AG08396 (cell line): ENCODE results near the gene PDIA4.
A peak's percentile ranks its signal among the peaks of the same experiment; 100 is the strongest.
"Not testable (repeated sequence)": the region's sequence is repeated elsewhere in the genome, so short reads cannot be mapped to it uniquely, and the experiment has no call there.

Experiments used
- DNase-seq: peaks from one replicate; pipeline ENCODE4 v3.0.0; 2012; ENCODE audit warnings: low spot score, mixed read lengths

PDIA4 gene, protein sequence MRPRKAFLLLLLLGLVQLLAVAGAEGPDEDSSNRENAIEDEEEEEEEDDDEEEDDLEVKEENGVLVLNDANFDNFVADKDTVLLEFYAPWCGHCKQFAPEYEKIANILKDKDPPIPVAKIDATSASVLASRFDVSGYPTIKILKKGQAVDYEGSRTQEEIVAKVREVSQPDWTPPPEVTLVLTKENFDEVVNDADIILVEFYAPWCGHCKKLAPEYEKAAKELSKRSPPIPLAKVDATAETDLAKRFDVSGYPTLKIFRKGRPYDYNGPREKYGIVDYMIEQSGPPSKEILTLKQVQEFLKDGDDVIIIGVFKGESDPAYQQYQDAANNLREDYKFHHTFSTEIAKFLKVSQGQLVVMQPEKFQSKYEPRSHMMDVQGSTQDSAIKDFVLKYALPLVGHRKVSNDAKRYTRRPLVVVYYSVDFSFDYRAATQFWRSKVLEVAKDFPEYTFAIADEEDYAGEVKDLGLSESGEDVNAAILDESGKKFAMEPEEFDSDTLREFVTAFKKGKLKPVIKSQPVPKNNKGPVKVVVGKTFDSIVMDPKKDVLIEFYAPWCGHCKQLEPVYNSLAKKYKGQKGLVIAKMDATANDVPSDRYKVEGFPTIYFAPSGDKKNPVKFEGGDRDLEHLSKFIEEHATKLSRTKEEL

DNA sequence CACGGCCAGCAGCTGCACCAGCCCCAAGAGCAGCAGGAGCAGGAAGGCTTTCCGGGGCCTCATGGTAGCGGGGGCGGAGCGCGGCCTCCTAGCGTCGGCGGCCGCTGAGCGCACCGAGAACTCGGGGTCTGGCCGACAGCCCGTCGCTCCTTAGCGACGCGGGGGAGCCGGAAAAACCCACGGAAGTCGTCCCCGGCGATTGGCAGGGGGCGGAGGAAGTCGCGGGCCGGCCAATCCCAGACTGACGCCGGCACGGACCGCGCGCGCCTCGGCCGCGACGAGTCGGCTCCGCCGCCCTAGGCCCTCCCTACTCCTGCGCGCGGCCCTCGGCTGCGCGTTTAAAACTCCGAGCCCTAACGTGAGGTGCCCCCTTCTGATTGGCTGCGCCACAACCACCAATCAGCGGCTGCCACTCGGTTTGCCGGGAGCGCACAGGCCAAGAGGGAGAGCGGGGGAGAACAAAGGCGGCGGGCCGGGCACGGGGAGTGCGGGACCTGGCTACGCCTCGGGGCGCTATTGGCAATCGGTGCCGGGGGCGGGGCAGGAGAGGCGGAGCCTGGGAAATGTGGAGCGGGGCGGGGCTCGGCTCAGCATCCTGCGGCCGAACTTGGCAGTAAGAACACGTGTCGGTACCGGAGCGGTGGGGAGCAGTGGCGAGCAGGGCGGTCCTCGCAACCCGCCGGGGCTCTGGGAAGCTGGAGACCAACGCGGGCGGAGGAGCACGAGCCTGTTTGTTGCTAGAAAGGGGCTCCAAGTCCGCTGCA, at the start of gene PDIA4:
PDIA4 (minus strand) TSS at position 160 of the 764 bp plus-strand sequence; CDS start at position 63, 97 bp downstream.
- DNase-seq = peak; percentile 99

DNA sequence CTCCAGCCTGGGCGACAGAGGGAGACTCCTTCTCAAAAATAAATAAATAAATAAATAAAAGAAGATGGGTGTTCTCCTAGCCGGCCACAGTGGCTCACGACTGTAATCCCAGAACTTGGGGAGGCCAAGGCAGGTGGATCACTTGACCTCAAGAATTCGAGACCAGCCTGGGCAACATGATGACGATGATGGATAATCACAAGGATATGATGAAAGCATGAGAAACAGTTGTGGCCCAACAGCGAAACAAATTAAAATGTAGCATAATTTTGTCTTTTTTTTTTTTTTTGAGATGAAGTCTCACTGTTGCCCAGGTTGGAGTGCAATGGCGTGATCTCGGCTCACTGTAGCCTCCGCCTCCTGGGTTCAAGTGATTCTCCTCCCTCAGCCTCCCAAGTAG, 49.3 kb upstream of the PDIA4 start:
- DNase-seq = no peak

DNA sequence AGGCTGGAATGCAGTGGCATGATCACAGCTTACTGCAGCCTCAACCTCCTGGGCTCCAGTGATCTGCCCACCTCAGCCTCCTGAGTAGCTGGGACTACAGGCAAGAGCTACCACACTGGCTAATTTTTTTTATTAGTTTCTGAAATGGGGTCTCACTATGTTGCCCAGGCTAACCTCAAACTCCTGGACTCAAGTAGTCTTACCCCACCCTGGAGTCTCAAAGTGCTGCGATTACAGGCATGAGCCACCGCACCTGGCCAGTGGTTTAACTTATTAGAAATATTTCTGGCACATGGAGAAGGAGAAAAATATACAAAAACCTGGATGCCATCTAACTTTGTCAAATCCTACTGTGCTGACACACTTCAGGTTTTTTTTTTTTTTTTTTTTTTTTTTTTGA, 47.0 kb upstream of the PDIA4 start:
- DNase-seq = no peak

DNA sequence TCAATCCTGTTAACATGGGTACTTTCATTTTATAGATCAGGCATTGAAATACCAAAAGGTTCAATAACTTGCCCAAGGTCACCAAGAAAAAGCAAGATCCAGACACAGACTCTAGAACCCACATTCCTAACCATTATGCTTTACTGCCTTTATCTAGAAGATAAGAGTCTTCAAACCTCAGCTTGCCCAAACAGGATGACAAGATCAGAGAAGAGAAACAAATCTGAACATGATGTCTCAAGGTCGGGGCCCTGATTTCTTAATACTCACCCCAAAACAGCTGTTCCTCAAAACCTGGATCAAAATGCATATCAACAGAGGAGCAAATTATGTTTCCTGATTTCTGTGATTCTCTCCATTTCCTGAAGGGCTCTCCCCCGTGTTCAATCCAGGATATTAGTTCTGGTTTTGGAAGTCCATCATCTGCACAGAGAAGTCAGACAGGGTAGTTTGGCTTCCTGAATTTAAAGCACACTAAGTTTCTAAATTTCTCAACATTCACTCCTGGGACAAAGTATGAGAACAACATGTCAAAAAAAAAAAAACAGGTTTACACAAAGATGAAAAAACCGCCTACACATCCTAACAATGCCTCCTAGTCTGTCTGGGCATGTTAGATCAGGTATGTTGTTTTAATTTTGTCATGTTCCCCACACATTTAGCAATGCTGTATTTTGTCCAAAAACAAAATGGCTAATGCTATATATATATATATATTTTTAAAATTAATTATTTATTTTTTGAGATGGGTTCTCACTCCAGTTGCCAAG, 46.0 kb upstream of the PDIA4 start:
- DNase-seq = no peak

DNA sequence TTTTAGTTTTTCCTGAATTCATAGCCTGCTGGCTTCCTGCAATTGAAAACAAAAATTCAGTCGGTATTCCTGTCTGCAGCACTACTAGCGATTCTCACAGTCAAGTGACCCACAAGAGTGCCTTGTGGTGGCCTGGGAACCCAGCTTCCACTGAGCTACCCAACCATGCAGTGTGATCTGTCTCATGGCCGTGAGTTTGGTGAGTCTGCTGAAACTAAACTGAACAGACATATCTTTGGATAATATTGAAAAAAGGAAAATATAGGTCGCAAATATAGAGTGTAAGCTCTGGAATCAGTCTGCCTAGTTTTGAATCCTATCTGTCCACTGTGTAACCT, 44.1 kb upstream of the PDIA4 start:
- DNase-seq = no peak

DNA sequence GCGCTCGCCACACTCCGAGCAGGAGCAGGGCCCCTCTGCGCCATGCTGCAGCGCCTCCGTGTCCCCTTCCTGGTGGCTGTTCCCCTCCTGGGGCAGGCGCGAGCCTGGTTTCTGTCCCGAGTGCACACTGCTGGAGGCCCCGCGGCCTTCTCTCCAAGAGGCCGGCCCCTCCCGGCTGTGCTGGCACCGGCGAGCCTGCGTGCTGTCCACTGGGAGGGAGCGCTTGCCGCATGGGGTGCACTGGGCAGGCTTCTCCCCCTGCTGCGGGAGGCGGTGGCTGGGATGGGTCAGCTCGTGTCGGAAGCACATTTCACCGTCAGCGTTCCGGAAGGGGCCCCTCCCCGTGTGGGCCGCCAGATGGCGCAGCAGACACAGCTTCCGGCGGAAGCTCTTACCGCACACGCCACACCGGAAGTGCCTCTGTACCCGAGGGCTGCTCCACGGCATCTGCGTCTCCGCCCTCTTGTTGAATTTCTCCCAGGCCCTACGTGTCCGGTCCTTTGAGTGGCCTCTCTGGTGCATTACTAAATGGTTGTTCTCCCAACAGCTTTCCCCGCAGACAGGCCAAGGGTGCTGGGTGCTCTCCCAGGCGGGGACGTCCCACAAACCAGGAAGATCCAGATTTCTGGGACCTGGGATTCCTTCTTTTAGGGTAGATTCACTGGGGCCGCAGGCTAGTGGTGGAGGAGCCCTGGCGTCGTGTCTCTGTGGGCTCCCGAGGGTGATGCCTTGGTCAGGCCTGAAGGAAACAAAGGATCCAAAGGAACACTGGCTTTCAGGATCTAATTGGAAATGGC, 43.5 kb upstream of the PDIA4 start:
- no peak for DNase-seq

DNA sequence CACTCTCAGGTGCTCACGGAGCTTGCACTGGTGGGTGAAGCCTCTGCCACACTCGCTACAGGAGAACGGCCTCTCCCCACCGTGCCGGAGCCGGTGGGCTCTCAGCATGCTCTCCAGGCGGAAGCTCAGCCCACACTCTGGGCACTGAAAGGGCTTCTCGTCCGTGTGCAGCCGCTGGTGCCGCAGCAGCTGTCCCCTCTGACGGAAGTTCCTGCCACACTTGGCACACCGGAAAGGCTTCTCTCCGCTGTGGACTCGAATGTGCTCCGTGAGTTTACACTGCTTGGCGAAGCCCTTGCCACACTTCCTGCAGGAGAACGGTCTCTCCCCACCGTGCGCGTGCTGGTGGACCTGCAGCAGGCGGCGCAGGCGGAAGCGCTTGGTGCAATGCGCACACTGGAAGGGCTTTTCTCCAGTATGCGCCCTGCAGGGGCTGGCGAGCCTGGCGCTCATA, 42.9 kb upstream of the PDIA4 start:
- DNase-seq = no peak

DNA sequence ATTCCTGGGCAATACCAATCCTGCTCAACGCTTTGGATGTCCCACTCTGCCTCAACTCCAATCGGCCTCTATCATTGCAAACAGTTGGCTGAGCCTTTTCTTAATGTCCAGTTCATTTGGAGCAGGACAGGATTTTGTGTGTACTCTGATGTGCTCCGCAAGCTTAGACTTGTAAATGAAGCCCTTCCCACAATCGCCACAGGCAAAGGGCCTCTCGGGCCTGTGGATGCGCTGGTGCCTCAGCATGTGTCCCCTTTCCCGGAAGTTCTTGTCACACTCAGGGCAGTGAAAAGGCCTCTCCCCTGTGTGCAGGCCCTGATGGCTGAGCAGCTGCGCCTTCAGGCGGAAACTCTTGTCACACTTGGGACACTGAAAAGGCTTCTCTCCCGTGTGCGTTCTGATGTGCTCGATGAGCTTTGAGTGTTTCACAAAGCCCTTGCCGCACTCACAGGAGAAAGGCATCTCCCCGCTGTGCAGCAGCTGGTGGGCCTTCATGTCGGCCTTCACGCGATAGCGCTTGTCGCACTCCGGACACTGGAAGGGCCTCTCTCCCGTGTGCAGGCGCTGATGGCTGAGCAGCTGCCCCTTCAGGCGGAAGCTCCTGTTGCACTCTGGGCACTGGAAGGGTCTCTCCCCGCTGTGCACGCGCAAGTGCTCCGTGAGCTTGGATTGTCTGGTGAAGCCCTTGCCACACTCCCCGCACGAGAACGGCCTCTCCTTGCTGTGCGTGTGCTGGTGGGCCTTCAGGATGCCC, 42.2 kb upstream of the PDIA4 start:
- DNase-seq = no peak

DNA sequence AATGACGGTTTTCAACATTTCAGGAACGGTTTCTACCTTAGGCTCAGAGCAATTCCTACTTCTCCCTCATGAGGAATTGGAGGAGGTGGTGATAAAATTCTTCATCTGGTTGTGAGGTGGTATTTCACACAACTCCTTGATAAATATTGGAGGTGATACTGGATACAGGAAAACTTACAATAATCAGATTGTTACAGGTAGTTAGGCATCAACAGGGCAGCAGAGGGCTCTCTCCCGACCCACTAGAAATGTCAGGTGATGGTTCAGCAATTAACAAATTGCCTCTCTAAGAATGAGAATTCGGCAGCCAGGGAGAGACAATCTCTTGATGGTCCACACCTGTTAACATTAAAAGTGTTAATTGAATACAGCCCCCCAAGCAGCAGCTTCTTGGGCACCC, 39.6 kb upstream of the PDIA4 start:
- no peak for DNase-seq

DNA sequence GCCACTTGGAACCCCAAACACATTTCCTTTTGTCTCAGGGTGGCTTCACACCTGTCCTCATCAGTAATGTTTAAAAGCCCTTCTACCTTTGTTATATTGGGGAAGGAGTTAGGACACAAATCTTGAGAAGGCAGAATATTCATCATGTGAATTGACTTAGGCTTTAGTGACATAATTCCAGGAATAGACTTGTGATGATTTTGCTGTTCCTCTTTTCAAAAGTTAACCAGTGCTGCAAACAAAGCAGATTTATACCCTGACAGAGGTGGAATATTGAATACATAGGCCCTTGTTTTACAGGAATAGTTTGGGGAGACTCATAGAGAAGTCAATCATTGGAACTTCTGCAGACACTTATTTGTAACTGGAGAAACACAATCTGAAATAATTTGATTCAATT, 35.2 kb upstream of the PDIA4 start:
- DNase-seq = no peak

DNA sequence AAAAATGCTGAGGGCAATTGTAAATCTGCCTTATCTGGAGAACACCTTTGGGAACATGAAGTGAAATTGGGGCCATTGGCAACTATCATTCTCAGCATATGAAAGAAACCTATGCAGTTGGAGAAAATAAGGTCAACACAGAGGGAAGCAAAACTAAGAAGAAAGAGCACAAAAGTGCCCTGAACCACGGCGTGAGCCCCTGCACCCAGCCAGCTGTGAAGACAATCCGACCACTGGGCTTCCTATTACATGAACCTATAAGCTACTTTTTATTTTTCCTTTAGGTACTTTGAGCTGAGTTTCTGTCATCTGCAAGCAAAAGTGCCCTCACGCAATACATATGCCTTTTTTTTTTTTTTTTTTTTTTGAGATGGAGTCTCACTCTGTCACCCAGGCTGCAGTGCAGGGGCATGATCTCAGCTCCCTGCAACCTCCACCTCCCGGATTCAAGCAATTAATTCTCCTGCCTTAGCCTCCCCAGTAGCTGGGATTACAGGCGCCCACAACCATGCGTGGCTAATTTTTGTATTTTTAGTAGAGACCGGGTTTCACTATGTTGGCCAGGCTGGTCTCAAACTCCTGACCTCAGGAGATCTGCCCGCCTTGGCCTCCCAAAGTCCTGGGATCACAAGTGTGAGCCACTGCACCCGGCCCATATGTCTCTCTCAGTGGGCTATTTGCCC, 34.1 kb upstream of the PDIA4 start:
- not testable (repeated sequence) for DNase-seq

DNA sequence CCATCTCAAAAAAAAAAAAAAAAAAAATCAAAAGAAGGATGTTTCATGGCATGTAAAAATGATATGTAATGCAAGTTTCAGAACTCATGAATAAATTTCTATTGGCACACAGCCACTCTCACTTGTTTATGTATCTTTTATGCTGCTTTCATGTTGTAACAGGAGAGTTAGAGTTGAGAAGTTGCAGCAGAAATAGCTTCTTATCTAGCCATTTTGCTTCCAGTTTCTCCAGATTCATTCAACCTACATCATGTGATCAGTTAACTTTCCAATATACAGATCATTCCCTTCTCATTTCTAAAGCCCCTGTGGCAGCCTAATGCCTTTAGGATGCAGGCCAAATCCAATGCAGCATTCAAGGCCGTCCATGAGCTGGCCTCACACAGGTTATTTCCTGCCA, 31.9 kb upstream of the PDIA4 start:
- no peak for DNase-seq

DNA sequence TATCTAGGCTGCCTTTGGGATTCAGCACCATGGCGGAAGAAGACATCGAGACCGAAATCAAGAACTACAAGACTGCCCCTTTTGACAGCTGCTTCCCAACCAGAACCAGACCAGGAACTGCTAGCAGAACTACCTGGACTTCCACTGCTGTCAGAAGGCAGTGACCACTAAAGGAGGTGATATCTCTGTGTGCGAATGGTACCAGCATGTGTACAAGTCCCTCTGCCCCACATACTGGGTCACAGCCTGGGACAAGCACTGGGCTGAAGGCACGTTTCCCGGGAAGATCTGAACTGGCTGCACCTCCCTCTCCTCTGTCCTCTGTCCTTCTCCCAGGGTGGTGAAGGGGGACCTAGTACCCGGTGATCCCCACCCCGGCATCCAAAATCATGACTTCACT, 25.6 kb upstream of the PDIA4 start:
- DNase-seq = no peak

DNA sequence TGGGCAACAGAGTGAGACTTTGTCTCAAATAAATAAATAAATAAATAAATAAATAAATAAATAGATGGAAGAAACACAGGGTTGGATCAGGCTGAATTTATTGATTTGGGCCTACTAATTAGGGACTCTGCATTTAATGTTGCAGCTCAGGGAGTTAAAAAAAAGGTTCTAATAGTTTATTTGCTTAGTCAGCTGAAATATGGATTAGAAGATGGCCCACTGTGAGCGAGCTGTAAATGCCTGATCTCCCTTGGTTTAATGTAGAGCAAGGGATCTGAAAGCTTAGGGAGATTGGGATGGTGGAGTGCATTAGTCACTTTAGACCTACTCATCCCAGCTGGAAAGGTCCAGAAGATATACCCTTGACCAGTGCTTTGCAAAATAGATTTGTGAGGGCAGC, 25.1 kb upstream of the PDIA4 start:
- no peak for DNase-seq

DNA sequence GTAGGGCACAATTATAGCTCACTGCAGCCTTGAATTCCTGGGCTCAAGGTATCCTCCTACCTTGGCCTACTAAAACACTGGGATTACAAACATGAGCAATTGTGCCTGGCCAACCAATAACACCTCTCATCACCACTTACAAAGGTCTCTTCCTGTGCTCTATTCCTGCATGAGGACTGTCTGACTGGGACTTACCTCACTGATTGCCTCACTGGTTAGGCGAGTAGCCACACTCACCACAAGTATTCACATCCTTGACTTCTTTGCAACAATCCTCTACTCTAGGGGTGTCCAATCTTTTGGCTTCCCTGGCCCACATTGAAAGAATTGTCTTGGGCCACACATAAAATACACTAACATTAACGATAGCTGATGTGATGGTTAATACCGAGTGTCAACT, 22.6 kb upstream of the PDIA4 start:
- DNase-seq = no peak

DNA sequence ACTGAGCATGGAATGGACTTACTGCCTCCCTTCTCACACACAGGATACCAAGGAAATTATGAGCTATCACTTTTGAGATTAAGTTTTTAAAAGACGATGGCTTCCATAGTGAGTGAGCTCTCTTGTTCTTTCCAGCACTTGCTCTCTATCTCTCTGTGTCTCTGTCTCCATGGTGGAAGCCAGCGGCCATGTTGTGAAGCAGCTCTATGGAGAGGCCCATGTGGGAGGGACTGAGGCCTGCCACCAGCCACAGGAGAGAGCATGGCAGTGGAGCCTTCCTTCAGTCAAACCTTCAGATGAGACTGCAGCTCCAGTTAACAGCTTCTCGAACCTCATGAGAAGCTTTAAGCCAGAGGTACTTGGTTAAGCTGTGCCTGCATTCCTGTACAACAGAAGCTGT, 20.5 kb upstream of the PDIA4 start:
- DNase-seq = no peak

DNA sequence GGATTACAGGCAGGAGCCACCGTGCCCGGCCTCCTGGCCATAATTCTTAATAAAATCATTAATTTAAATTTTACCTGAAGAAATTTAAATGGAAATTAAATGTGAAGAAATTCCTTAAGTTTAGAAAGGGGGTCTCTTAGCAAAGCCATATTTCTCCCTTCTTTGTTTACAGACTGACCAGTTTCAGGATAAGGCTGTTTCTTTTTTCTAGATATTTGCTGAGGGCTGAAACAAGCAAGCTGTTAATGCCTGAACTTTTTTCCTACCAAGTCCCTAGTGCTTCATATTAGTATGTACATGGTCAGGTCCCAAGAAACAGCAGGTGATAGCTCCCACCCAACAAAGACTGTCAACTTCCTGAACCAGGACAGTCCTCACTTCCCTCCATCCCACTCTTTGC, 18.1 kb upstream of the PDIA4 start:
- DNase-seq = no peak

DNA sequence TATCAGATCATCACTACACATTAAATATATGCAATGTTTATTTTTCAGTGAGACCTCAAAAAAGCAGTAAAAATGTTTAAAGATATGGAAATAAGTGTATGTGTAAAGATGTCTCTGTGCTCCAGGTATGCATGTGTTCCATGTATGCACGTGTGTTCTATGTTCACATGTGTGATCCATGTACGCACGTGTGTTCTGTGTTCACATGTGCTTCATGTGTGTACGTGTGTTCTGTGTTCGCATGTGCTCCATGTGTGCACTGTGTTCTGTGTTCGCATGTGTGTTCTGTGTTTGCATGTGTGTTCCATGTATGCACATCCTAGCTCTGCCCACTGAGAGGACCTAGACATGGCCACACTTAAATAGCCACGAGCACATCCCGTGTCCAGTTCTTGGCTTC, 15.6 kb upstream of the PDIA4 start:
- no peak for DNase-seq

DNA sequence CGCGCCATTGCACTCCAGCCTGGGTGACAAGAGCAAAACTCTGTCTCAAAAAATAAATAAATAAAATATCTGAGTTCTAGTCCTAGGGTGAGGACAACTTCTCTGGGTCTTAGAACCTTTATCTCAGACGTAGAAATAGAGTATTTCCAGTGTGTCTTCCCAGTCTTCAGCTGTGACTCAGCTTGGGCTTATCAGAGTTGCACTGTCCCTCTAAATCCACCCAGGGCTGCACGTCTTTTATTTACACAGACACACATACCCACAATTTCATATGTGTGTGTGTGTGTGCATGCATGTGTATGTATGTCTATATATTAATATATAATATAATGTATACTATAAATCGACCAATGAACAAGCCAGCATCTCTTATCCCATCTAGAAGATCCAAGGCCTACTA, 13.0 kb upstream of the PDIA4 start:
- DNase-seq = no peak

DNA sequence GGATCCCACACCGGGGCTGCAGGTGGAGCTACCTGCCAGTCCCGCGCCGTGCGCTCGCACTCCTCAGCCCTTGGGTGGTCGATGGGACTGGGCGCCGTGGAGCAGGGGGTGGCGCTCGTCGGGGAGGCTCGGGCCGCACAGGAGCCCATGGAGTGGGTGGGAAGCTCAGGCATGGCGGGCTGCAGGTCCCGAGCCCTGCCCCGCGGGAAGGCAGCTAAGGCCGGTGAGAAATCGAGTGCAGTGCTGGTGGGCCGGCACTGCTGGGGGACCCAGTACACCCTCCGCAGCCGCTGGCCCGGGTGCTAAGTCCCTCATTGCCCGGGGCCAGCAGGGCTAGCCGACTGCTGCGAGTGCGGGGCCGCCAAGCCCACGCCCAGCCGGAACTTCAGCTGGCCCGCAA, 10.3 kb upstream of the PDIA4 start:
- DNase-seq = not testable (repeated sequence)
